HEK293T (cell line): ENCODE results near the gene LTN1.
A peak's percentile ranks its signal among the peaks of the same experiment; 100 is the strongest.

Experiments used
- CTCF ChIA-PET: fragments of 350-600 bp; formaldehyde crosslinking; extraction: SDS; loops from one replicate; lab custom pipeline; 2021; ENCODE audit warnings: antibody characterized with exemption, inconsistent platforms; lab: Yijun Ruan, JAX
- POLR2A ChIA-PET: fragments of 350-600 bp; formaldehyde crosslinking; extraction: SDS; loops from one replicate; lab custom pipeline; 2020; ENCODE audit warnings: antibody characterized with exemption, inconsistent platforms; lab: Yijun Ruan, JAX
- DNase-seq: peaks from one replicate; pipeline ENCODE4 v3.0.0; 2012; ENCODE audit warnings: mixed read lengths; ENCODE audit errors: extremely low spot score
- ARNT ChIP-seq: fragments of 450-650 bp; IDR thresholded peaks from 2 replicates; pipeline ENCODE4 v1.6.1; 2017; ENCODE audit warnings: mild to moderate bottlenecking
- BHLHE40 ChIP-seq: fragments of 450-650 bp; IDR thresholded peaks from 2 replicates; pipeline ENCODE4 v1.6.1; 2016; ENCODE audit warnings: mild to moderate bottlenecking, moderate library complexity, borderline replicate concordance
- CTBP1 ChIP-seq: fragments of 450-650 bp; IDR thresholded peaks from 2 replicates; pipeline ENCODE4 v1.6.1; 2016; ENCODE audit warnings: borderline replicate concordance
- ELF4 ChIP-seq: fragments of 450-650 bp; IDR thresholded peaks from 2 replicates; pipeline ENCODE4 v1.6.1; 2017; ENCODE audit warnings: antibody characterized with exemption
- FOXA1 ChIP-seq: fragments of 450-650 bp; IDR thresholded peaks from 2 replicates; pipeline ENCODE4 v1.6.1; 2016; ENCODE audit warnings: mild to moderate bottlenecking
- FOXK2 ChIP-seq: fragments of 450-650 bp; IDR thresholded peaks from 2 replicates; pipeline ENCODE4 v1.6.1; 2016; ENCODE audit warnings: mild to moderate bottlenecking
- FOXM1 ChIP-seq: fragments of 450-650 bp; IDR thresholded peaks from 2 replicates; pipeline ENCODE4 v1.6.1; 2017; ENCODE audit warnings: mild to moderate bottlenecking, borderline replicate concordance
- HDGF ChIP-seq: fragments of 450-650 bp; IDR thresholded peaks from 2 replicates; pipeline ENCODE4 v1.6.1; 2017; ENCODE audit warnings: antibody characterized with exemption, borderline replicate concordance
- L3MBTL2 ChIP-seq: fragments of 450-650 bp; conservative IDR thresholded peaks from 2 replicates; pipeline ENCODE4 v1.6.1; 2016; ENCODE audit warnings: mild to moderate bottlenecking
- LEF1 ChIP-seq: fragments of 450-650 bp; IDR thresholded peaks from 2 replicates; pipeline ENCODE4 v1.6.1; 2017; ENCODE audit warnings: mild to moderate bottlenecking, borderline replicate concordance
- NFRKB ChIP-seq: fragments of 450-650 bp; IDR thresholded peaks from 2 replicates; pipeline ENCODE4 v1.6.1; 2016; ENCODE audit warnings: mild to moderate bottlenecking, moderate library complexity
- PKNOX1 ChIP-seq: fragments of 450-650 bp; IDR thresholded peaks from 2 replicates; pipeline ENCODE4 v1.6.1; 2016
- SP1 ChIP-seq: fragments of 450-650 bp; IDR thresholded peaks from 2 replicates; pipeline ENCODE4 v1.6.1; 2017
- SUZ12 ChIP-seq: fragments of 450-650 bp; IDR thresholded peaks from 2 replicates; pipeline ENCODE4 v1.6.1; 2016; ENCODE audit warnings: mild to moderate bottlenecking
- TARDBP ChIP-seq: fragments of 450-650 bp; IDR thresholded peaks from 2 replicates; pipeline ENCODE4 v1.6.1; 2016
- ZNF384 ChIP-seq: fragments of 450-650 bp; IDR thresholded peaks from 2 replicates; pipeline ENCODE4 v1.6.1; 2016

The LTN1 gene

GRCh38 chr21:28992526-28993292 is at the start of gene LTN1:
Gene LTN1 (minus strand): TSS chr21:28992877. CDS start chr21:28992805, 72 bp downstream.
- TF ChIP-seq TARDBP (no peak), HDGF (no peak), NFRKB (no peak), FOXA1 (no peak), ZNF384 (no peak), L3MBTL2 (peak; percentile 36; the same call in 1 of the 2 replicates), LEF1 (no peak), FOXK2 (no peak), ELF4 (peak; percentile 89), CTBP1 (peak; percentile 85; the same call in 1 of the 2 replicates), SP1 (no peak), PKNOX1 (peak; percentile 99), SUZ12 (no peak), BHLHE40 (no peak), FOXM1 (no peak), ARNT (no peak)
- ChIA-PET POLR2A (interaction anchor here (0.6 to 3.7 kb wide), 18 partner anchors 8 to 308 kb away, joined by 3 to 103 read pairs (median 4); partner anchors contain the start of genes CCT8, RWDD2B and USP16), CTCF (no interaction called here)
- peak; percentile 98 for DNase-seq

GRCh38 chr21:29034678-29035077 is 42.0 kb upstream of the LTN1 start:
- DNase-seq: no peak
- ChIA-PET POLR2A (no interaction called here), CTCF (no interaction called here)
- no peak for TF ChIP-seq LEF1
- TF ChIP-seq ELF4: no peak
- TF ChIP-seq FOXK2: no peak
- TF ChIP-seq L3MBTL2: no peak
- no peak for TF ChIP-seq NFRKB

GRCh38 chr21:29033871-29034270 is 41.2 kb upstream of the LTN1 start:
- POLR2A ChIA-PET: interaction anchor here (1.1 kb wide), 1 partner anchor 9 kb away, joined by 4 read pairs; the partner anchor contains the start of gene USP16
- no peak for TF ChIP-seq NFRKB
- no peak for TF ChIP-seq LEF1
- no peak for TF ChIP-seq ARNT
- TF ChIP-seq SP1: no peak
- TF ChIP-seq HDGF: no peak
- no peak for TF ChIP-seq TARDBP
- no peak for TF ChIP-seq ZNF384
- no peak for TF ChIP-seq SUZ12
- TF ChIP-seq ELF4: no peak
- TF ChIP-seq FOXM1: no peak
- TF ChIP-seq L3MBTL2: no peak
- no peak for TF ChIP-seq CTBP1
- no peak for TF ChIP-seq FOXA1
- no peak for TF ChIP-seq FOXK2
- DNase-seq: no peak
- CTCF ChIA-PET: no interaction called here

- TF ChIP-seq CTBP1 (no peak), FOXM1 (no peak), SP1 (no peak), PKNOX1 (no peak), ELF4 (no peak), NFRKB (no peak), FOXA1 (no peak), L3MBTL2 (no peak), FOXK2 (no peak), BHLHE40 (no peak), SUZ12 (no peak), ZNF384 (no peak), TARDBP (no peak)
- CTCF ChIA-PET: no interaction called here
- POLR2A ChIA-PET: interaction anchor here (1.1 to 1.2 kb wide), 2 partner anchors 9 to 31 kb away, joined by 3 to 4 read pairs; partner anchors contain the start of gene USP16
- no peak for DNase-seq
These were observed 40.6 kb upstream of the LTN1 start for GRCh38 chr21:29033301-29033700.

- POLR2A ChIA-PET: no interaction called here
- CTCF ChIA-PET: interaction anchor here (1.0 kb wide), 1 partner anchor 10 kb away, joined by 4 read pairs; no protein-coding TSS in a partner anchor
- no peak for DNase-seq
- TF ChIP-seq FOXM1 (no peak), ARNT (no peak), L3MBTL2 (no peak), SP1 (no peak), CTBP1 (no peak), FOXK2 (no peak), ZNF384 (no peak), ELF4 (no peak), LEF1 (no peak), FOXA1 (no peak), NFRKB (no peak), PKNOX1 (no peak), BHLHE40 (no peak), SUZ12 (no peak)
These were observed 38.2 kb upstream of the LTN1 start for GRCh38 chr21:29030909-29031308.
